Skeletal muscle satellite cell (primary cell): ENCODE data around the gene GOT2. TPM values are rescaled to one million over a fixed set of nuclear protein-coding genes. Genes with fewer than 3 reads are reported as not detected.
"Not testable (repeated sequence)": the region's sequence is repeated elsewhere in the genome, so short reads cannot be mapped to it uniquely, and the experiment has no call there.

Experiments used
- H3K27me3 ChIP-seq: 2 replicates; pipeline ENCODE4 v1.7.0; 2013; ENCODE audit warnings: low read length; ENCODE audit not compliant: control insufficient read depth, insufficient read depth
- H3K36me3 ChIP-seq: 2 replicates; pipeline ENCODE4 v1.7.0; 2013; ENCODE audit warnings: mild to moderate bottlenecking, control low read depth, low read length; ENCODE audit not compliant: insufficient read depth
- H3K4me1 ChIP-seq: 2 replicates; pipeline ENCODE4 v1.7.0; 2013; ENCODE audit warnings: low read length; ENCODE audit not compliant: control insufficient read depth, insufficient read depth
- H3K4me2 ChIP-seq: 2 replicates; pipeline ENCODE4 v1.7.0; 2013; ENCODE audit warnings: mild to moderate bottlenecking, low read length
- H3K4me3 ChIP-seq: 2 replicates; pipeline ENCODE4 v1.7.0; 2013; ENCODE audit warnings: low read length
- H3K9ac ChIP-seq: 2 replicates; pipeline ENCODE4 v1.7.0; 2013; ENCODE audit warnings: mild to moderate bottlenecking, low read depth, low read length, moderate library complexity
- H3K9me3 ChIP-seq: replicated peaks from 2 replicates; pipeline ENCODE4 v1.7.0; 2013; ENCODE audit warnings: mild to moderate bottlenecking, control low read depth, low read length
- small RNA-seq: library from RNA; depleted of rRNA; stranded (forward); fragments of <200 nt; gene quantifications from one replicate; pipeline ENCODE3, GENCODE V24; 2012

The GOT2 gene

DNA sequence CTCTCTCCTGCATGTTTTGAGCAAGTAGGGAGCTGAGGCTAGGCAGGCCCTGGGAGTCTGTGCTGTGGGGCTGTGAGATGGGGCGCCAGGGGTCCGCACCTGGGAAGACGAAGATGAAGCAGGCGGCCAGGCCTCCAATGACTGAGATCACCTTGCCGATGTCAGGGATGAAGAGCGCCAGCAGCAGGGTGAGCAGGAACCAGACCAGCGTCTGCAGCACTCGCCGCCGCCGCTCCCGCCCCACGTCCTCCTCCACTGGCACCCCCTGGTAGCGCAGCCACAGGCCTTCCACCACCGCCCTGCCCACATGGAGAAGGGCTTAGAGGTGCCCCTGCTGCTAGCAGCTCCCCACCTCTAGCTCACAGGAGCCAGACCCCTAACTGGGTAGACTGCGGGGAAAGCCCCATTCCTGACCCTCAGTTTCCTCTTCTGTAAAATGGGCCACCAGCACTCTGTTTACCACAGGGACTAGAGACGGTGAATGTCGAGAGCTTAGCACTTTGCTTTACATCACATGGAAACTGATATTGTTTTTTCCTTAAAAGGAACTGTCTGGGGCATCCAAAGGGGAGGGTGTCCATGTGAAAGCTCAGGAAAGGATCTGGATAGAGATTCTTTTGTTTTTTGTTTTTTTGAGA lies 63.1 kb downstream of the GOT2 start:
- Histone ChIP-seq H3K9ac (no peak overlapping the region), H3K4me2 (no peak overlapping the region), H3K4me3 (no peak overlapping the region), H3K9me3 (no peaks in the 10 kb centered on the region), H3K4me1 (no peaks in the 10 kb centered on the region), H3K27me3 (no peaks in the 10 kb centered on the region), H3K36me3 (peaks cover 56% of the 10 kb centered on the region)

DNA sequence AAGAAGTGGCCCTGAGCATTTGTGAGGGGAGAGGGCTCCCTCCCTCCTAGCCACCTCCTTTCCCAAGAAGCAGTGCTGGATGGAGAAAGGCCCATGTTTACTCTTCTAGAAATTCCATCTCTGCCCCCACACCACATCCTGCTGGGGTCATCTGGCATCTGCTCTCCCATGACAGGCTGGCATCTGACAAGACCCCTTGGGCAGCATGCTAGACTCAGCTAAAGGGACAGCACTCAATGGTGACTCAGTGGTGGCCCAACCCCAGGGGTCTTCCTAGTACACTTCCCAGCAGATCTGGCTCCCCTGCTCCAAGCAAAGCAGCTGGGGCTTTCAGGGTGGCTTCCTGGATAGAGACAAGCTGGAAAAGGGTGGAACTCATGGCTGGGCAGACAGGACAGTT lies 63.9 kb downstream of the GOT2 start:
- peaks cover 48% of the 10 kb centered on the region for H3K36me3 ChIP-seq
- no peak overlapping the region for H3K4me2 ChIP-seq
- H3K9ac ChIP-seq, result no peak overlapping the region
- no peaks in the 10 kb centered on the region for H3K4me1 ChIP-seq
- H3K4me3 ChIP-seq, result no peak overlapping the region
- H3K9me3 ChIP-seq, result no peaks in the 10 kb centered on the region
- no peaks in the 10 kb centered on the region for H3K27me3 ChIP-seq

DNA sequence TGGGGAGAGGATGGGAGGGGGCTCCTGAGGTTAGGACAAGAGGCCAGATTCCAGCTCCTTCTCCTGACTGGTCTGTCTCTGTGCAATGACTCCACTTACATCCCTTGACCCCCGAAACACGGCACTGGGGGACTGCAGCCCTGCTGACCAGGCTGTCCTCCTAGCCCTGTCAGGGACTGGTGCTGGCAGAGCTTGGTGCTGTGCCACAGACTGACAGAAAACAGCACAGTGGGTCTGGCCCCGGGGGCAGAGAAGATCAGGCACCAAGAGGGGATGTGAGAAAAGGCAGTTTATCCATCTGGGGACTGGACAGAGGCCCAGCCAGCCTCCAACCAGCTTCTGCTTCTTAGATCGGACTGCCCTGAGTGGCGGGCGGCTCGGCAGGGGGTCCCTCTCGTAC lies 68.9 kb downstream of the GOT2 start:
- no peak overlapping the region for H3K4me3 ChIP-seq
- no peak overlapping the region for H3K9ac ChIP-seq
- no peak overlapping the region for H3K4me2 ChIP-seq
- H3K27me3 ChIP-seq, result no peaks in the 10 kb centered on the region
- no peaks in the 10 kb centered on the region for H3K9me3 ChIP-seq
- peaks cover 15% of the 10 kb centered on the region for H3K36me3 ChIP-seq
- peaks cover 3% of the 10 kb centered on the region for H3K4me1 ChIP-seq

DNA sequence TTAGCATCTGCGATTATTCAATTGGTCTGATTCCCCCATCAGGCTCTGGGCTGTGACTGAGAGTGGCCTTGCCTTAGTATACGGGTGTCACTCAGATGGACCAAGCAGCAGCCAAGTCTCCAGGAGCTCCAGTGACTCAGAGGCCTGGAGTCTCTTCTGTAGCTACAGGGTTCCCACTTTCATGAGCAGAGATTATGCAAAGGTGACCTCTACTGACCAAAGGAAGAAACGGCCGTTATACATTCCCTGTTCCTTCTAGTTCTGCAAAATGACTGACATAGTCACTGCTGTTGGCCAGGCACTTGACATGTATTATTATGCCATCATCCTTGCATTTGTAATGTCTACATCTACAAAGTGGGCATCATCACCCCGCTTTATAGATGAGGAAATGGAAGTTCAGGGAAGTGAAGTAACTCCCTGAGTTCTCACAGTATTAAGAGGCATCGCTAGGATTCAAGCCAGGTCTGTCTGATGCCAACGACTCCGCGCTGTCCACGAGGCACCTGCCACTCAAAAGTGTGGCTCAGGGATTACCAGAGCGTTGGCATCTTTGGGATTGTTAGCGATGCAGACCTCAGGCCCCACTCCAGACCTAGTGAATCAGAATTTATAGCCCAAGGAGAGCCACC lies 72.8 kb downstream of the GOT2 start:
- peaks cover under 1% of the 10 kb centered on the region for H3K36me3 ChIP-seq
- H3K4me1 ChIP-seq, result peaks cover 3% of the 10 kb centered on the region
- peaks cover 6% of the 10 kb centered on the region for H3K27me3 ChIP-seq
- no peak overlapping the region for H3K4me3 ChIP-seq
- no peak overlapping the region for H3K9ac ChIP-seq
- H3K4me2 ChIP-seq, result no peak overlapping the region
- no peaks in the 10 kb centered on the region for H3K9me3 ChIP-seq

DNA sequence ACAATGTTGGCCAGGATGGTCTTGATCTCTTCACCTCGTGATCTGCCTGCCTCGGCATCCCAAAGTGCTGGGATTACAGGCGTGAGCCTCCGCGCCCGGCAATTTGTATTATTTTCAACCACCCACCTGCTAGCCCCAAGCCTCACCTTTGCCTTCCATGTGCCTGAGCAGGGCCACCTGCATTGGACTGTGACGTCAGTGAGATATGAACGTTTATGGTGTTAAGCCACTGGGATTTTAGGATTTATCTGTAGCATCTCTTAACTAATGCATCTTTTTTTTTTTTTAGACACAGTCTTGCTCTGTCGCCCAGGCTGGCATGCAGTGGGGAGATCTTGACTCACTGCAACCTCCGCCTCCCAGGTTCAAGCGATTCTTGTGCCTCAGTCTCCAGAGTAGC lies 74.2 kb downstream of the GOT2 start:
- H3K27me3 ChIP-seq, H3K4me1 ChIP-seq, H3K4me2 ChIP-seq, H3K9me3 ChIP-seq, H3K4me3 ChIP-seq, H3K36me3 ChIP-seq, H3K9ac ChIP-seq: not testable (repeated sequence)

DNA sequence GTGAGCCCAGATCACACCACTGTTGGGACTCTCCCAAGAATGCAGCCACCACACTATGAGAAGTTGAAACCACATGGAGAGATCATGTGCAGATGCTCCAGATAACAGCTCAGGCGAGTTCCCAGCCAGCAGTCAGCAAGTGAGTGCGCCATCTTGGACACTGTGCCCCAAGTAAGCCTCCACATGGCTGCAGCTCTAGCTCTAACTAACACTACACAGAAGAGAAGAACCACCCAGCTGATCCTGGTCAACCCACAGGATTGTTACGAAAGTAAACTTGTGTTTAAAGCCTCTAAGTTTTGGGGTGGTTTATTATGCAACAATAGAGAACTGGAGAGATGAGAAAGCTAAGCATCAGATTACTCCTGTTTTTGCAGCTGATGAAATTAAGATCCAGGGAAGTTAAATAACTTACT lies 75.3 kb downstream of the GOT2 start:
- peaks cover 3% of the 10 kb centered on the region for H3K4me1 ChIP-seq
- no peak overlapping the region for H3K9ac ChIP-seq
- H3K4me2 ChIP-seq, result no peak overlapping the region
- no peaks in the 10 kb centered on the region for H3K9me3 ChIP-seq
- no peak overlapping the region for H3K4me3 ChIP-seq
- H3K36me3 ChIP-seq, result no peaks in the 10 kb centered on the region
- peaks cover 12% of the 10 kb centered on the region for H3K27me3 ChIP-seq

Small RNAs within 50 kb of the gene (small RNA-seq; reads per million reads assigned to genes)
- gene RN7SL143P (0.28 reads per million), gene RNU6-1155P (not detected)
